ENCODE data around the gene CACNA2D3.

- TF ChIP-seq CTCF (IDR thresholded peaks at IDR 0.05) (no peak), POLR2AphosphoS5 (IDR thresholded peaks at IDR 0.05) (no peak)
Measured at GRCh38 chr3:54486317-54486716, 364.0 kb downstream of the CACNA2D3 start.
